Measurements from ENCODE around the gene IL13RA1. TPM values are rescaled to one million over a fixed set of nuclear protein-coding genes. Genes with fewer than 3 reads are reported as not detected.
A peak's percentile ranks its signal among the peaks of the same experiment; 100 is the strongest.

The IL13RA1 gene
- total and polyA plus RNA-seq, 2 of the 13 experiments (the other 11 are each of a cell fraction or from before 2014, with no cell fraction given), result 56.6 to 73.5 TPM

DNA sequence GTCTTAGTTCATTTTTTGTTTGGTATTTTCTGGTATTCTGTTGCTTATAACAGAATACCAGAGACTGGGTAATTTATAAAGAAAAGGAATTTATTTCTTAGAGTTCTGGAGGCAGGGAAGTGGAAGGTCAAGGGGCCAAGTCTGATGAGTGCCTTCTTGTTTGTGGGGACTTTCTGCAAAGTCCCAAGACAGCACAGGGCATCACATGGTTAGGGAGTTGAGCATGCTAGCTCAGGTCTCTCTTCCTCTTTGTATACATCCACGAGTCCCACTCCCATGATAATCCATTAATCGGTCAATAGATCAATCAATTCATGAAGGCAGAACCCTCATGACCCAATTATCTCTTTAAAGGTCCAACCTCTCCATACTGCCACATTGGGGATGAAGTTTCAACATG, 31.1 kb downstream of the IL13RA1 start:
- WGBS (ENCODE audit: low lambda C conversion rate), result 100% methylated on average over 2 of the region's 2 CpGs
- no peak overlapping the region for H3K9ac ChIP-seq (ENCODE audit: insufficient read depth, low read depth, low read length)
- TF ChIP-seq, protein P1, sequence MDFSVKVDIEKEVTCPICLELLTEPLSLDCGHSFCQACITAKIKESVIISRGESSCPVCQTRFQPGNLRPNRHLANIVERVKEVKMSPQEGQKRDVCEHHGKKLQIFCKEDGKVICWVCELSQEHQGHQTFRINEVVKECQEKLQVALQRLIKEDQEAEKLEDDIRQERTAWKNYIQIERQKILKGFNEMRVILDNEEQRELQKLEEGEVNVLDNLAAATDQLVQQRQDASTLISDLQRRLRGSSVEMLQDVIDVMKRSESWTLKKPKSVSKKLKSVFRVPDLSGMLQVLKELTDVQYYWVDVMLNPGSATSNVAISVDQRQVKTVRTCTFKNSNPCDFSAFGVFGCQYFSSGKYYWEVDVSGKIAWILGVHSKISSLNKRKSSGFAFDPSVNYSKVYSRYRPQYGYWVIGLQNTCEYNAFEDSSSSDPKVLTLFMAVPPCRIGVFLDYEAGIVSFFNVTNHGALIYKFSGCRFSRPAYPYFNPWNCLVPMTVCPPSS (IDR thresholded peaks at IDR 0.05), result no peak
- TF ChIP-seq HMG20B (CRISPR knock-in tag; conservative IDR thresholded peaks at IDR 0.05), result no peak
- intact Hi-C loops (cut with micrococcal nuclease; ENCODE audit: unreplicated experiment) (loop anchor here (5.0 kb wide), 1 partner anchor 479 kb away; the partner anchor contains the start of gene PGRMC1), in situ Hi-C loops (cut with HindIII; ENCODE audit: extremely low pct_ligation_motif_present, low pct_unique_long_range_greater_than_20kb) (no loop called here)
- H3K9me3 ChIP-seq (ENCODE audit: low read length), result no peaks in the 10 kb centered on the region
- no peaks in the 10 kb centered on the region for H3K27me3 ChIP-seq (ENCODE audit: control insufficient read depth in 1 of 2, insufficient read depth in 2 of 2, low read length in 2 of 2)
- H4K20me1 ChIP-seq (ENCODE audit: insufficient read depth, low read length), result no peaks in the 10 kb centered on the region
- H3K79me2 ChIP-seq (ENCODE audit: insufficient read depth, low read length), result no peaks in the 10 kb centered on the region
- BruUV-seq (replicated peaks), result no TSS peak
- H3K27ac ChIP-seq (ENCODE audit: extremely low read length, insufficient read depth, low read length), result no peak overlapping the region
- no peaks in the 10 kb centered on the region for H3K4me1 ChIP-seq (ENCODE audit: insufficient read depth, low read length)
- ATAC-seq (no peak), FAIRE-seq (no peak), DNase-seq (ENCODE audit: low spot score) (no peak)
- POLR2A ChIA-PET, result no interaction called here
- CTCF ChIA-PET (ENCODE audit: low intra/inter-chr PET ratio, low total read pairs), result no interaction called here
- no peak overlapping the region for H3K4me2 ChIP-seq (ENCODE audit: low read depth, low read length)
- no peak overlapping the region for H2AFZ ChIP-seq (ENCODE audit: low read length)
- peaks cover 5 to 20% of the 10 kb centered on the region in 2 experiments; a peak in 4 of 5 replicates for H3K36me3 ChIP-seq (replicated peaks in 1 of 2; ENCODE audit: control insufficient read depth in 1 of 2, insufficient read depth in 2 of 2, low read length in 2 of 2)
- H3K4me3 ChIP-seq (replicated peaks in 1 of 3; ENCODE audit: insufficient read depth in 1 of 3, low read depth in 2 of 3, low read length in 3 of 3), result no peak overlapping the region

DNA sequence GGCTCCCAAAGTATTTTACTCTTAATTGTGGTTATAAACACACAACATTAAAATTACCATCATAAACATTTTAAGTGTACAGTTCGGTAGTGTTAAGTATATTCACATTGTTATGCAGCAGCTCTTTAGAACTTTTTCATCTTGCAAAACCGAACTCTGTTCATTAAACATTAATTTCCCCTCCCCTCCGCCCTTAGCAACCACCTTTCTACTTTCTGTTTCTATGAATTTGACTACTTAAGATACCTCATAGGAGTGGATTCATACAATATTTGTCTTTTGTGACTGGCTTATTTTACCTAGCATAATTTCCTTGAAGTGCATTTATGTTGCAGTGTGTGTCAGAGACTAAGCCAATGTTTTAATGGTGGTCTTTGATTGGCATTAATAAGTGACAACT, 32.6 kb downstream of the IL13RA1 start:
- H3K27me3 ChIP-seq (ENCODE audit: control insufficient read depth in 1 of 2, insufficient read depth in 2 of 2, low read length in 2 of 2), result no peaks in the 10 kb centered on the region
- ChIA-PET POLR2A (no interaction called here), CTCF (ENCODE audit: low intra/inter-chr PET ratio, low total read pairs) (no interaction called here)
- H3K79me2 ChIP-seq (ENCODE audit: insufficient read depth, low read length), result no peaks in the 10 kb centered on the region
- no peak overlapping the region for H3K4me2 ChIP-seq (ENCODE audit: low read depth, low read length)
- H3K9ac ChIP-seq (ENCODE audit: insufficient read depth, low read depth, low read length), result no peak overlapping the region
- H3K36me3 ChIP-seq (replicated peaks in 1 of 2; ENCODE audit: control insufficient read depth in 1 of 2, insufficient read depth in 2 of 2, low read length in 2 of 2), result peaks cover 3 to 20% of the 10 kb centered on the region in 2 experiments; a peak in 2 of 5 replicates
- H3K4me3 ChIP-seq (replicated peaks in 1 of 3; ENCODE audit: insufficient read depth in 1 of 3, low read depth in 2 of 3, low read length in 3 of 3), result no peak overlapping the region
- intact Hi-C loops (cut with micrococcal nuclease; ENCODE audit: unreplicated experiment) (no loop called here), in situ Hi-C loops (cut with HindIII; ENCODE audit: extremely low pct_ligation_motif_present, low pct_unique_long_range_greater_than_20kb) (no loop called here)
- H4K20me1 ChIP-seq (ENCODE audit: insufficient read depth, low read length), result no peaks in the 10 kb centered on the region
- DNase-seq (ENCODE audit: low spot score) (no peak), FAIRE-seq (peak; percentile 66), ATAC-seq (no peak)
- no peak overlapping the region for H3K27ac ChIP-seq (ENCODE audit: extremely low read length, insufficient read depth, low read length)
- WGBS (ENCODE audit: low lambda C conversion rate), result 92% methylated on average over 3 of the region's 3 CpGs
- H3K9me3 ChIP-seq (ENCODE audit: low read length), result no peaks in the 10 kb centered on the region
- BruUV-seq (replicated peaks), result no TSS peak
- H2AFZ ChIP-seq (ENCODE audit: low read length), result no peak overlapping the region
- H3K4me1 ChIP-seq (ENCODE audit: insufficient read depth, low read length), result no peaks in the 10 kb centered on the region
- TF ChIP-seq SP5 (CRISPR knock-in tag; IDR thresholded peaks at IDR 0.05; ENCODE audit: borderline replicate concordance, low read depth), result no peak
- TF ChIP-seq, protein P2, sequence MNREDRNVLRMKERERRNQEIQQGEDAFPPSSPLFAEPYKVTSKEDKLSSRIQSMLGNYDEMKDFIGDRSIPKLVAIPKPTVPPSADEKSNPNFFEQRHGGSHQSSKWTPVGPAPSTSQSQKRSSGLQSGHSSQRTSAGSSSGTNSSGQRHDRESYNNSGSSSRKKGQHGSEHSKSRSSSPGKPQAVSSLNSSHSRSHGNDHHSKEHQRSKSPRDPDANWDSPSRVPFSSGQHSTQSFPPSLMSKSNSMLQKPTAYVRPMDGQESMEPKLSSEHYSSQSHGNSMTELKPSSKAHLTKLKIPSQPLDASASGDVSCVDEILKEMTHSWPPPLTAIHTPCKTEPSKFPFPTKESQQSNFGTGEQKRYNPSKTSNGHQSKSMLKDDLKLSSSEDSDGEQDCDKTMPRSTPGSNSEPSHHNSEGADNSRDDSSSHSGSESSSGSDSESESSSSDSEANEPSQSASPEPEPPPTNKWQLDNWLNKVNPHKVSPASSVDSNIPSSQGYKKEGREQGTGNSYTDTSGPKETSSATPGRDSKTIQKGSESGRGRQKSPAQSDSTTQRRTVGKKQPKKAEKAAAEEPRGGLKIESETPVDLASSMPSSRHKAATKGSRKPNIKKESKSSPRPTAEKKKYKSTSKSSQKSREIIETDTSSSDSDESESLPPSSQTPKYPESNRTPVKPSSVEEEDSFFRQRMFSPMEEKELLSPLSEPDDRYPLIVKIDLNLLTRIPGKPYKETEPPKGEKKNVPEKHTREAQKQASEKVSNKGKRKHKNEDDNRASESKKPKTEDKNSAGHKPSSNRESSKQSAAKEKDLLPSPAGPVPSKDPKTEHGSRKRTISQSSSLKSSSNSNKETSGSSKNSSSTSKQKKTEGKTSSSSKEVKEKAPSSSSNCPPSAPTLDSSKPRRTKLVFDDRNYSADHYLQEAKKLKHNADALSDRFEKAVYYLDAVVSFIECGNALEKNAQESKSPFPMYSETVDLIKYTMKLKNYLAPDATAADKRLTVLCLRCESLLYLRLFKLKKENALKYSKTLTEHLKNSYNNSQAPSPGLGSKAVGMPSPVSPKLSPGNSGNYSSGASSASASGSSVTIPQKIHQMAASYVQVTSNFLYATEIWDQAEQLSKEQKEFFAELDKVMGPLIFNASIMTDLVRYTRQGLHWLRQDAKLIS (CRISPR knock-in tag; IDR thresholded peaks at IDR 0.05), result no peak
- TF ChIP-seq, protein P3, sequence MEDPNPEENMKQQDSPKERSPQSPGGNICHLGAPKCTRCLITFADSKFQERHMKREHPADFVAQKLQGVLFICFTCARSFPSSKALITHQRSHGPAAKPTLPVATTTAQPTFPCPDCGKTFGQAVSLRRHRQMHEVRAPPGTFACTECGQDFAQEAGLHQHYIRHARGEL (CRISPR knock-in tag; IDR thresholded peaks at IDR 0.05), result no peak
- TF ChIP-seq, protein P4, sequence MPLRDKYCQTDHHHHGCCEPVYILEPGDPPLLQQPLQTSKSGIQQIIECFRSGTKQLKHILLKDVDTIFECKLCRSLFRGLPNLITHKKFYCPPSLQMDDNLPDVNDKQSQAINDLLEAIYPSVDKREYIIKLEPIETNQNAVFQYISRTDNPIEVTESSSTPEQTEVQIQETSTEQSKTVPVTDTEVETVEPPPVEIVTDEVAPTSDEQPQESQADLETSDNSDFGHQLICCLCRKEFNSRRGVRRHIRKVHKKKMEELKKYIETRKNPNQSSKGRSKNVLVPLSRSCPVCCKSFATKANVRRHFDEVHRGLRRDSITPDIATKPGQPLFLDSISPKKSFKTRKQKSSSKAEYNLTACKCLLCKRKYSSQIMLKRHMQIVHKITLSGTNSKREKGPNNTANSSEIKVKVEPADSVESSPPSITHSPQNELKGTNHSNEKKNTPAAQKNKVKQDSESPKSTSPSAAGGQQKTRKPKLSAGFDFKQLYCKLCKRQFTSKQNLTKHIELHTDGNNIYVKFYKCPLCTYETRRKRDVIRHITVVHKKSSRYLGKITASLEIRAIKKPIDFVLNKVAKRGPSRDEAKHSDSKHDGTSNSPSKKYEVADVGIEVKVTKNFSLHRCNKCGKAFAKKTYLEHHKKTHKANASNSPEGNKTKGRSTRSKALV (CRISPR knock-in tag; IDR thresholded peaks at IDR 0.05), result no peak
- TF ChIP-seq ZNF256 (CRISPR knock-in tag; conservative IDR thresholded peaks at IDR 0.05), result no peak
- TF ChIP-seq MXD4 (CRISPR knock-in tag; IDR thresholded peaks at IDR 0.05), result no peak
- TF ChIP-seq ZNF124 (CRISPR knock-in tag; IDR thresholded peaks at IDR 0.05), result no peak
- no peak for TF ChIP-seq AKAP8 (CRISPR knock-in tag; IDR thresholded peaks at IDR 0.05)
- TF ChIP-seq KLF13 (CRISPR knock-in tag; IDR thresholded peaks at IDR 0.05), result no peak
- no peak for TF ChIP-seq ADNP (CRISPR knock-in tag; IDR thresholded peaks at IDR 0.05)
- no peak for TF ChIP-seq CCDC6 (CRISPR knock-in tag; IDR thresholded peaks at IDR 0.05)
